B cell (primary cell): ENCODE data around the gene CLEC2A. TPM values are rescaled to one million over a fixed set of nuclear protein-coding genes. Genes with fewer than 3 reads are reported as not detected.

Experiments
- ATAC-seq: fragments of 200-7000 bp; cut with Tn5 transposase; one replicate; pipeline ENCODE4 v1.10.0; 2021; ENCODE audit warnings: low read depth, mild to moderate bottlenecking, moderate number of reproducible peaks, moderate library complexity
- CTCF ChIA-PET: fragments of 350-600 bp; sonication (Branson Sonifier 250); formaldehyde crosslinking; loops from one replicate; lab custom pipeline; 2021; ENCODE audit warnings: antibody characterized with exemption, inconsistent platforms; lab: Charles Lee
- POLR2A ChIA-PET: fragments of 350-600 bp; sonication (Branson Sonifier 250); formaldehyde crosslinking; loops from one replicate; lab custom pipeline; 2021; ENCODE audit warnings: antibody characterized with exemption; lab: Charles Lee
- DNase-seq: peaks from one replicate; pipeline ENCODE4 v3.0.0; 2013
- H2AFZ ChIP-seq: 2 replicates; pipeline ENCODE4 v1.6.1; 2012; ENCODE audit warnings: mild to moderate bottlenecking, low read depth, low read length; ENCODE audit not compliant: insufficient read depth, poor library complexity, severe bottlenecking
- H3K27ac ChIP-seq, 2 donors: 1 replicate in 1 of 2; 2 replicates in 1 of 2; pipeline ENCODE4 v1.5.1; 2012 to 2013; ENCODE audit warnings: low read length in 2 of 2, mild to moderate bottlenecking in 2 of 2, moderate library complexity in 1 of 2
- H3K27me3 ChIP-seq, 4 experiments: fragments of 200-600 bp in 1 of 4; sonication (generic) in 1 of 4; replicated peaks in 1 of 4; 1 replicate in 2 of 4; 2 replicates in 2 of 4; pipeline versions ENCODE4 v1.6.1 to v1.7.0; 2013 to 2016; ENCODE audit warnings: low read length in 3 of 4, mild to moderate bottlenecking in 2 of 4, mixed read lengths in 1 of 4, moderate library complexity in 1 of 4; ENCODE audit not compliant: insufficient read depth in 4 of 4, control insufficient read depth in 3 of 4; ENCODE audit errors: control extremely low read depth in 1 of 4
- H3K36me3 ChIP-seq, 2 experiments: replicated peaks in 1 of 2; 1 replicate in 1 of 2; 2 replicates in 1 of 2; pipeline versions ENCODE4 v1.6.1 to v1.7.1; 2013; ENCODE audit warnings: low read length in 1 of 2; ENCODE audit not compliant: insufficient read depth in 2 of 2, control insufficient read depth in 1 of 2; ENCODE audit errors: control extremely low read depth in 1 of 2, extremely low read depth in 1 of 2
- H3K4me1 ChIP-seq, 2 donors: fragments of 200-600 bp in 1 of 2; sonication (generic) in 1 of 2; 1 replicate in 1 of 2; 2 replicates in 1 of 2; pipeline versions ENCODE4 v1.5.1 to v1.6.1; 2013 to 2017; ENCODE audit warnings: low read length in 2 of 2; ENCODE audit not compliant: control insufficient read depth in 2 of 2, insufficient read depth in 2 of 2
- H3K4me2 ChIP-seq: replicated peaks from 2 replicates; pipeline ENCODE3; 2012; ENCODE audit warnings: mild to moderate bottlenecking, low read depth, low read length; ENCODE audit not compliant: poor library complexity, severe bottlenecking
- H3K4me3 ChIP-seq, 5 experiments: fragments of 200-600 bp in 1 of 5; sonication (generic) in 1 of 5; 1 replicate in 3 of 5; 2 replicates in 2 of 5; pipeline versions ENCODE4 v1.5.1 to v1.7.0; 2011 to 2016; ENCODE audit warnings: low read length in 4 of 5, mild to moderate bottlenecking in 4 of 5, low read depth in 2 of 5, control low read depth in 1 of 5, moderate library complexity in 1 of 5; ENCODE audit not compliant: insufficient read depth in 1 of 5; ENCODE audit errors: control extremely low read depth in 1 of 5, extremely low read depth in 1 of 5
- H3K79me2 ChIP-seq: fragments of 200-600 bp; sonication (generic); one replicate; pipeline ENCODE4 v1.6.0; 2016; ENCODE audit warnings: low read length; ENCODE audit not compliant: control insufficient read depth, insufficient read depth
- H3K9ac ChIP-seq: fragments of 200-600 bp; sonication (generic); 2 replicates; pipeline ENCODE4 v1.6.1; 2017; ENCODE audit warnings: mild to moderate bottlenecking, low read length, moderate library complexity
- H3K9me3 ChIP-seq, 3 donors: one replicate each; pipeline versions ENCODE4 v1.6.1 to v1.7.1; 2013; ENCODE audit warnings: low read length in 2 of 3; ENCODE audit not compliant: control insufficient read depth in 2 of 3, insufficient read depth in 1 of 3; ENCODE audit errors: control extremely low read depth in 1 of 3
- H4K20me1 ChIP-seq: 2 replicates; pipeline ENCODE4 v1.6.0; 2012; ENCODE audit warnings: mild to moderate bottlenecking, low read length; ENCODE audit not compliant: insufficient read depth, control insufficient read depth, poor library complexity, severe bottlenecking
- H3K27ac Mint-ChIP-seq: one replicate; pipeline ENCODE4 v1.8.0; 2021; ENCODE audit warnings: mixed read lengths
- H3K27me3 Mint-ChIP-seq: one replicate; pipeline ENCODE4 v1.8.0; 2021; ENCODE audit warnings: mixed read lengths
- H3K4me1 Mint-ChIP-seq: one replicate; pipeline ENCODE4 v1.8.0; 2021; ENCODE audit warnings: mixed read lengths
- H3K4me3 Mint-ChIP-seq: one replicate; pipeline ENCODE4 v1.8.0; 2021; ENCODE audit warnings: mixed read lengths
- H3K9me3 Mint-ChIP-seq: one replicate; pipeline ENCODE4 v1.8.0; 2022; ENCODE audit warnings: mixed read lengths; ENCODE audit not compliant: insufficient read depth
- CTCF ChIP-seq: fragments of 200-600 bp; IDR thresholded peaks from one replicate; pipeline ENCODE4 v1.8.0; 2022; ENCODE audit warnings: antibody characterized with exemption, mild to moderate bottlenecking
- EZH2 ChIP-seq: IDR thresholded peaks from 2 replicates; pipeline ENCODE4 v1.6.1; 2012; ENCODE audit warnings: borderline replicate concordance, low read depth, mild to moderate bottlenecking, moderate library complexity, low read length; ENCODE audit not compliant: insufficient read depth, poor library complexity, severe bottlenecking
- WGBS: methylation state at CpG from one replicate; pipeline ENCODE4 v1.1.5; 2013; ENCODE audit warnings: missing lambda C conversion rate; ENCODE audit not compliant: insufficient coverage; 5-methylcytosine and 5-hydroxymethylcytosine counted together
- intact Hi-C: fragments of 100-400 bp; cut with micrococcal nuclease; formaldehyde crosslinking; loops from one replicate; pipeline ENCODE4 v1.10.0; 2022
- polyA plus RNA-seq: library from polyadenylated mRNA; depleted of rRNA; stranded (reverse); fragments of >200 nt; gene quantifications from 2 replicates; pipeline ENCODE4 v1.2.3, GENCODE V29; 2012
- total RNA-seq, 2 donors: library from RNA; stranded (reverse); fragments of 120-200 nt in 1 of 2; gene quantifications; 1 replicate in 1 of 2; 2 replicates in 1 of 2; pipeline versions ENCODE4 v1.2.3 to v1.2.4, GENCODE V29; 2013 to 2022

CLEC2A gene
- total and polyA plus RNA-seq, 2 donors (not counting 1 experiment from before 2014, with no cell fraction given) = not detected

GRCh38 chr12:9947674-9948073 lies 15.5 kb upstream of the CLEC2A start:
- Histone ChIP-seq H3K9ac (no peak overlapping the region), H3K4me3 (peak overlapping the region in 1 of 5 experiments; percentile 14), H3K36me3 (no peaks in the 10 kb centered on the region), H2AFZ (no peak overlapping the region), H3K4me1 (peaks cover 45 to 47% of the 10 kb centered on the region in 2 donors), H3K9me3 (peaks cover 0 to 4% (median 0%) of the 10 kb centered on the region in 3 donors), H3K4me2 (peak overlapping the region; percentile 58), H3K27me3 (peaks cover 0 to 7% (median 0%) of the 10 kb centered on the region in 4 experiments), H4K20me1 (no peaks in the 10 kb centered on the region), H3K27ac (no peak overlapping the region), H3K79me2 (no peaks in the 10 kb centered on the region)
- ChIA-PET POLR2A (no interaction called here), CTCF (interaction anchor here (1.6 kb wide), 1 partner anchor 190 kb away, joined by 3 read pairs; no protein-coding TSS in a partner anchor)
- Mint-ChIP-seq H3K4me1 (peaks cover 53% of the 10 kb centered on the region), H3K27ac (peak overlapping the region; percentile 64), H3K4me3 (peak overlapping the region; percentile 46), H3K9me3 (no peaks in the 10 kb centered on the region), H3K27me3 (peaks cover 7% of the 10 kb centered on the region)
- ATAC-seq (no peak), DNase-seq (peak; percentile 64)
- TF ChIP-seq EZH2 = no peak
- no peak for TF ChIP-seq CTCF
- intact Hi-C loops = no loop called here
- WGBS = 100% methylated on average over 1 of the region's 3 CpGs

DNA sequence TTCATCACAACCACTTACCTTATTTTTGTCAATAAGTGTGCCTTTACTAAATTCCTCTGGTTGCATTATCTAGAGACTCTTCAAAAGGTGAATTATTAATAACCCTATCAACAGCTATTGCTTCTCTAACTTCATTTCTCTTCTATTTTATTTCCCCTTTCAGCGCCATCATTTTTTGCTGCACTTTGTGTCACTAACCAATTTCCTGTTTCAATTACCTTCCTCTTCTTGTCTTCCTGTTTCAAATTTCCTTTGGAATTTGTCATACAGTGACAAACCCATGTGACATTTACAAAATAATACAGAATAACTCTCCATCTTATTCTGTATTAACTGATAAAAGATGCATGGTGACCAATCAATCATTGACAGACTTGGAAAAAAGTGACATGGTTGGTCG lies 12.2 kb upstream of the CLEC2A start:
- ChIA-PET CTCF (interaction anchor here (0.7 to 1.3 kb wide), 3 partner anchors 66 to 199 kb away, joined by 3 to 4 read pairs (median 3); partner anchors contain the start of gene CLEC12B), POLR2A (no interaction called here)
- ATAC-seq (no peak), DNase-seq (no peak)
- H3K9ac ChIP-seq = no peak overlapping the region
- H3K36me3 ChIP-seq = no peaks in the 10 kb centered on the region
- H3K4me1 ChIP-seq = peaks cover 29 to 37% of the 10 kb centered on the region in 2 donors
- Mint-ChIP-seq H3K27me3 (peaks cover 12% of the 10 kb centered on the region), H3K27ac (no peak overlapping the region), H3K4me3 (no peak overlapping the region), H3K9me3 (no peaks in the 10 kb centered on the region), H3K4me1 (peaks cover 37% of the 10 kb centered on the region)
- peak overlapping the region; percentile 26 for H3K4me2 ChIP-seq
- intact Hi-C loops = loop anchor here (5.0 kb wide), 2 partner anchors 63 to 192 kb away; no protein-coding TSS in a partner anchor
- no peak overlapping the region for H2AFZ ChIP-seq
- H3K27ac ChIP-seq = no peak overlapping the region
- peaks cover 0 to 4% (median 0%) of the 10 kb centered on the region in 3 donors for H3K9me3 ChIP-seq
- no peaks in the 10 kb centered on the region for H4K20me1 ChIP-seq
- H3K79me2 ChIP-seq = no peaks in the 10 kb centered on the region
- no peak for TF ChIP-seq EZH2
- no peak for TF ChIP-seq CTCF
- peaks cover 0 to 7% (median 0%) of the 10 kb centered on the region in 4 experiments for H3K27me3 ChIP-seq
- WGBS = 0% methylated on average over 1 of the region's 2 CpGs
- no peak overlapping the region for H3K4me3 ChIP-seq
